Esophagus muscularis mucosa (tissue), 4 donors: ENCODE measurements around the gene PTGER2. TPM values are rescaled to one million over a fixed set of nuclear protein-coding genes. Genes with fewer than 3 reads are reported as not detected.

Experiments used
- DNase-seq: peaks from one replicate; pipeline ENCODE4 v3.0.0-alpha.2; 2017; ENCODE audit errors: extremely low spot score
- H3K27ac ChIP-seq, 4 donors: fragments of 200-600 bp; sonication (generic); replicated peaks in 1 of 4; 1 replicate in 3 of 4; 2 replicates in 1 of 4; pipeline ENCODE4 v1.5.1; 2016 to 2019; ENCODE audit warnings: mild to moderate bottlenecking in 1 of 4
- H3K27me3 ChIP-seq, 4 donors: fragments of 200-600 bp; sonication (generic); one replicate each; pipeline versions ENCODE4 v1.5.1 to v1.6.0; 2016 to 2019
- H3K36me3 ChIP-seq, 4 donors: fragments of 200-600 bp; sonication (generic); one replicate each; pipeline ENCODE4 v1.5.1; 2016 to 2019
- H3K4me1 ChIP-seq, 4 donors: fragments of 200-600 bp; sonication (generic); one replicate each; pipeline ENCODE4 v1.5.1; 2016 to 2019
- H3K4me3 ChIP-seq, 4 donors: fragments of 200-600 bp; sonication (generic); 1 replicate in 2 of 4; 2 replicates in 2 of 4; pipeline ENCODE4 v1.5.1; 2016 to 2019; ENCODE audit warnings: mild to moderate bottlenecking in 4 of 4, moderate library complexity in 1 of 4
- H3K9me3 ChIP-seq, 4 donors: fragments of 200-600 bp; sonication (generic); 1 replicate in 3 of 4; 2 replicates in 1 of 4; pipeline ENCODE4 v1.5.1; 2016 to 2019
- EP300 ChIP-seq: sonication (generic); formaldehyde crosslinking; IDR thresholded peaks from one replicate; pipeline ENCODE4 v1.6.1; 2017; ENCODE audit warnings: antibody characterized with exemption
- POLR2A ChIP-seq: fragments of 450-650 bp; IDR thresholded peaks from one replicate; pipeline ENCODE4 v1.6.1; 2017; ENCODE audit warnings: antibody characterized with exemption, moderate library complexity, mild to moderate bottlenecking, low read depth
- POLR2AphosphoS5 ChIP-seq, 2 donors: sonication (generic); formaldehyde crosslinking; IDR thresholded peaks; one replicate each; pipeline ENCODE4 v1.6.1; 2017; ENCODE audit warnings: antibody characterized with exemption in 2 of 2
- WGBS: methylation state at CpG from one replicate; pipeline ENCODE4 v1.1.5; 2018; 5-methylcytosine and 5-hydroxymethylcytosine counted together
- intact Hi-C: fragments of 100-400 bp; cut with DNase I; formaldehyde crosslinking; loops from one replicate; pipeline ENCODE4 v1.15.1; 2023
- total RNA-seq, 4 donors: library from RNA; depleted of rRNA; stranded (reverse); fragments of >200 nt; gene quantifications; one replicate each; pipeline versions ENCODE4 v1.1.0 to v1.2.1, GENCODE V29; 2016
- TF ChIP-seq, protein P1 (sequence below), 3 experiments: fragments of 200-600 bp in 2 of 3; fragments of 450-650 bp in 1 of 3; sonication (generic) in 2 of 3; IDR thresholded peaks; one replicate each; pipeline ENCODE4 v1.5.1; 2017 to 2019; ENCODE audit warnings: antibody characterized with exemption in 3 of 3, mild to moderate bottlenecking in 2 of 3, moderate library complexity in 1 of 3

The PTGER2 gene
- total RNA-seq, 4 donors from 2014 or later = 2.1 to 6.3 (median 4.4) TPM

DNA sequence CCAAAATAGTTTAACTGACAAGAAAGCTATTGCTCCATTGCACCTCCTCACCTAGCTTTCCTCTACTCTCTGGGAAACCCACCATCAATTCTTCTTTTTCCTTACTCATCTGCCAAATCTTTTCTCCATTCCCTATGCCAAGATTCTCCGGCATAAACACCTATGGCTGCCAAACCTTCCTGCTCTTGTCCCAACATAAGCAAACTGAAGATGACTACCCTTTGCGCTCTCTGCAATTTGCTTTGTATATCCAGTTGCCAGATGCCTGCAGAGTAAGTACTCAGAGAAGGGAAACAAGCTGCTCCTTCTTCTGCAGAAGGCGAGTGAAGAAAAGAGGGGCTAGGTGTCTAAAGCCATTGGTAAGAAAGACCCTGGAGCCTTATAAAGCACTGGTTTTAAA, 11.5 kb downstream of the PTGER2 start:
- peaks cover 0 to 36% (median 35%) of the 10 kb centered on the region in 4 donors for H3K4me1 ChIP-seq
- H3K9me3 ChIP-seq = peaks cover 0 to 12% (median 1%) of the 10 kb centered on the region in 4 donors
- no peaks in the 10 kb centered on the region for H3K27me3 ChIP-seq
- H3K36me3 ChIP-seq = no peaks in the 10 kb centered on the region
- H3K4me3 ChIP-seq = no peak overlapping the region
- WGBS = 44% methylated on average over 3 of the region's 3 CpGs
- no peak for TF ChIP-seq EP300
- no peak for TF ChIP-seq POLR2A
- no peak for TF ChIP-seq POLR2AphosphoS5 (IDR thresholded peaks at IDR 0.05)
- TF ChIP-seq, protein P1, sequence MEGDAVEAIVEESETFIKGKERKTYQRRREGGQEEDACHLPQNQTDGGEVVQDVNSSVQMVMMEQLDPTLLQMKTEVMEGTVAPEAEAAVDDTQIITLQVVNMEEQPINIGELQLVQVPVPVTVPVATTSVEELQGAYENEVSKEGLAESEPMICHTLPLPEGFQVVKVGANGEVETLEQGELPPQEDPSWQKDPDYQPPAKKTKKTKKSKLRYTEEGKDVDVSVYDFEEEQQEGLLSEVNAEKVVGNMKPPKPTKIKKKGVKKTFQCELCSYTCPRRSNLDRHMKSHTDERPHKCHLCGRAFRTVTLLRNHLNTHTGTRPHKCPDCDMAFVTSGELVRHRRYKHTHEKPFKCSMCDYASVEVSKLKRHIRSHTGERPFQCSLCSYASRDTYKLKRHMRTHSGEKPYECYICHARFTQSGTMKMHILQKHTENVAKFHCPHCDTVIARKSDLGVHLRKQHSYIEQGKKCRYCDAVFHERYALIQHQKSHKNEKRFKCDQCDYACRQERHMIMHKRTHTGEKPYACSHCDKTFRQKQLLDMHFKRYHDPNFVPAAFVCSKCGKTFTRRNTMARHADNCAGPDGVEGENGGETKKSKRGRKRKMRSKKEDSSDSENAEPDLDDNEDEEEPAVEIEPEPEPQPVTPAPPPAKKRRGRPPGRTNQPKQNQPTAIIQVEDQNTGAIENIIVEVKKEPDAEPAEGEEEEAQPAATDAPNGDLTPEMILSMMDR (IDR thresholded peaks at IDR 0.05) = no peak
- DNase-seq = no peak
- H3K27ac ChIP-seq = peak overlapping the region in 3 of 4 donors; percentile 14 to 31 (median 25)
- intact Hi-C loops = no loop called here

DNA sequence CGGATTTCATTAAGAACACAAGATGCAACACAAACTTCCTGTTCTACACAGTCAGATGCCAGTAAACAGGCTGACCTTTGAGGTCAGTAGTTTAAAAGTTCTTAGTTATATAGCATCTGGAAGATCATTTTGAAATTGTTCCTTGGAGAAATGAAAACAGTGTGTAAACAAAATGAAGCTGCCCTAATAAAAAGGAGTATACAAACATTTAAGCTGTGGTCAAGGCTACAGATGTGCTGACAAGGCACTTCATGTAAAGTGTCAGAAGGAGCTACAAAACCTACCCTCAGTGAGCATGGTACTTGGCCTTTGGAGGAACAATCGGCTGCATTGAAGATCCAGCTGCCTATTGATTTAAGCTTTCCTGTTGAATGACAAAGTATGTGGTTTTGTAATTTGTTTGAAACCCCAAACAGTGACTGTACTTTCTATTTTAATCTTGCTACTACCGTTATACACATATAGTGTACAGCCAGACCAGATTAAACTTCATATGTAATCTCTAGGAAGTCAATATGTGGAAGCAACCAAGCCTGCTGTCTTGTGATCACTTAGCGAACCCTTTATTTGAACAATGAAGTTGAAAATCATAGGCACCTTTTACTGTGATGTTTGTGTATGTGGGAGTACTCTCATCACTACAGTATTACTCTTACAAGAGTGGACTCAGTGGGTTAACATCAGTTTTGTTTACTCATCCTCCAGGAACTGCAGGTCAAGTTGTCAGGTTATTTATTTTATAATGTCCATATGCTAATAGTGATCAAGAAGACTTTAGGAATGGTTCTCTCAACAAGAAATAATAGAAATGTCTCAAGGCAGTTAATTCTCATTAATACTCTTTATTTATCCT, 13.5 kb downstream of the PTGER2 start:
- no peak for DNase-seq
- intact Hi-C loops = no loop called here
- H3K36me3 ChIP-seq = no peaks in the 10 kb centered on the region
- no peak overlapping the region for H3K4me3 ChIP-seq
- H3K9me3 ChIP-seq = peaks cover 0 to under 1% (median under 1%) of the 10 kb centered on the region in 4 donors
- 68% methylated on average over 4 of the region's 4 CpGs for WGBS
- TF ChIP-seq EP300 (no peak), POLR2A (no peak), POLR2AphosphoS5 (IDR thresholded peaks at IDR 0.05) (no peak)
- TF ChIP-seq, protein P1 (IDR thresholded peaks at IDR 0.05) = no peak
- peaks cover 0 to 45% (median 40%) of the 10 kb centered on the region in 4 donors for H3K4me1 ChIP-seq
- H3K27me3 ChIP-seq = no peaks in the 10 kb centered on the region
- peak overlapping the region in 2 of 4 donors; percentile 3 to 25 for H3K27ac ChIP-seq

DNA sequence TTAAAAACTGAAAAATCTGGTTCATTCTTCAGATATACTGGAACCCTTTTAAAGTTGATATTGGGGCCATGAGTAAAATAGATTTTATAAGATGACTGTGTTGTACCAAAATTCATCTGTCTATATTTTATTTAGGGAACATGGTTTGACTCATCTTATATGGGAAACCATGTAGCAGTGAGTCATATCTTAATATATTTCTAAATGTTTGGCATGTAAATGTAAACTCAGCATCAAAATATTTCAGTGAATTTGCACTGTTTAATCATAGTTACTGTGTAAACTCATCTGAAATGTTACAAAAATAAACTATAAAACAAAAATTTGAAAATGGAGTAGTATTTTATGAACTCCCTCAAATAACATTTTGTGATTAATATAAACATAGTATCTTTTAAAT, 14.2 kb downstream of the PTGER2 start:
- Histone ChIP-seq H3K36me3 (no peaks in the 10 kb centered on the region), H3K4me1 (peaks cover 0 to 48% (median 41%) of the 10 kb centered on the region in 4 donors), H3K27ac (peak overlapping the region in 2 of 4 donors; percentile 3 to 25), H3K4me3 (no peak overlapping the region), H3K27me3 (no peaks in the 10 kb centered on the region), H3K9me3 (no peaks in the 10 kb centered on the region)
- DNase-seq = no peak
- intact Hi-C loops = no loop called here
- no peak for TF ChIP-seq EP300
- TF ChIP-seq POLR2AphosphoS5 (IDR thresholded peaks at IDR 0.05) = no peak
- no peak for TF ChIP-seq POLR2A
- TF ChIP-seq, protein P1 (IDR thresholded peaks at IDR 0.05) = no peak

DNA sequence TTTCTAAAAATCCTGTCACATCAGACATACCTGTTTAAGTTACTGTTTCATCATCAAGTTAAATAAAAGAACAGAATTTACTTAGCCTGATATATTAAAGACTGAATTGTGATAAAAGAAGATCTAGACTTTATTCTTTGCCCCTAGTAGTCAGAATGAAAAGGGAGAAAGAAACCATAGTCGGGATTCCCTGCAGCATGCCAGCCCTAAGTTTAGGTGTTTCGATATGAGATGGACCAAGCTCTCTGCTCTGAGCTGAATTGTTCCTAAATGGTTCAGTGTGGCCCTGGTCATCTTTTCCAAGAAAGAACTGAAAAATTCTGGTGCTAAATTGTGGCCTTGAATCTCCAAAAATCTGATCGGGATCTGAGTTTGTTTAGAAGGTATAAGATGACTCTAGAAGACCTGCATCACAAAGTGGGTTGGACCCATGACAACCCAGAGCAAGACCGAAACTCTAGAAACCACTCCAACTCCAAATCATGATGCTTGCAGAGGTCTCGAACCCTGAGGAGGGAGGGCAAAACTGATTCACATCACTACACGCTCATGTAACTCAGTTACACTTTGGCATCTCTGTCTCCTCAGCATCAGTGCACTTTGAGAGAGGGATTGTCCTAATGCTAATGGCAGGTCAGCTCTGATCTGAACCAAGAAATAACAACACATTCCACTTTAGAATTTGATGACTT, 15.7 kb downstream of the PTGER2 start:
- H3K4me1 ChIP-seq = peaks cover 0 to 56% (median 46%) of the 10 kb centered on the region in 4 donors
- H3K36me3 ChIP-seq = no peaks in the 10 kb centered on the region
- no peak for DNase-seq
- no peak overlapping the region for H3K27ac ChIP-seq
- WGBS = 83% methylated on average over 6 of the region's 6 CpGs
- H3K27me3 ChIP-seq = no peaks in the 10 kb centered on the region
- TF ChIP-seq POLR2A = no peak
- no peak for TF ChIP-seq POLR2AphosphoS5 (IDR thresholded peaks at IDR 0.05)
- TF ChIP-seq EP300 = no peak
- TF ChIP-seq, protein P1 (IDR thresholded peaks at IDR 0.05) = no peak
- intact Hi-C loops = no loop called here
- no peak overlapping the region for H3K4me3 ChIP-seq
- no peaks in the 10 kb centered on the region for H3K9me3 ChIP-seq
